Measurements from ENCODE around the gene MXI1.
A peak's percentile ranks its signal among the peaks of the same experiment; 100 is the strongest.

The MXI1 gene

DNA sequence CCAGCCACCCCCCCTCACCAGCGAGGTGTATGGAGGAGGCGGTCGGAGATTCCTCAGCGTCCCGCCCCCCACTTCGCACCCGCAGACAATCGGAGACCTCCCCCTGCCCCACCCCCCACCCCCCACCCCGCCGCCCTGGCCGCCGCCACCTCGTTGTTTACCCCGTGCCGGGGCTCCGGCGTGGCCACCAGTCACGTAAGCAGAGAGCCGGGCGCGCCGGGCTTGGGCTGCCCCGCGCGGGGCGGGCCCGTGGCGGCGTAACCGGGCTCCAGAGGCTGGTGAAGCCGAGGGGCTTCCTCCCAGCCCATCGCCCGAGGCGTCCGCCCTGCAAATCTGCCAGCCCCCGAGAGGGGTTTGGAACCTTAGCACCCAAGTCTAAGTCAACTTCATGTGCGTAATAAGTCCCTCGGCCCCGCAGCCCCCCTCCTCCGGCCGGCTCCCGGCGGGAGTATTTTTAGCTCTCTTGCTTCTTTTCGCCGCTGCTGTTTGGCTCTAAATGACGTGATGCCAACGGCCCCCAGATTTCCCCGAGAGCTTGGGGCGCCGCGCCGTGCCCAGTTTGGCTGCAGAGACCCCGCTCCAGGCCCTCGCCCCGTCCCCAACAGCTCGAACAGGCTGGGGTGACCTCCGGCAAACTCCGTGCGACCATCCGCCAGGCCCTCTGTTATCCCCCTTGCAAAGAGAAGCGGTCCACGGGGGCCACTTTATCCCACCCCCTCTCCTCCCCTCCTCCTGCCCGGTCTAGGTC is 2.7 kb downstream of the MXI1 start:
- peak overlapping the region; percentile 92 to 100 (median 97) for H3K4me2 ChIP-seq
- peaks cover 41 to 47% (median 44%) of the 10 kb centered on the region in 10 experiments for H3K4me1 ChIP-seq
- peak overlapping the region; percentile 71 to 84 (median 79) for H3K27ac ChIP-seq
- no peak for TF ChIP-seq Cebpa-rat (IDR thresholded peaks at IDR 0.05)
- H3K9me3 ChIP-seq (replicated peaks in 1 of 11): no peaks in the 10 kb centered on the region
- H3K4me3 ChIP-seq: peak overlapping the region; percentile 67 to 84 (median 74)
- peak overlapping the region; percentile 73 to 92 (median 84) for H3K9ac ChIP-seq
- H3K36me3 ChIP-seq: peaks cover 0 to 6% (median 0%) of the 10 kb centered on the region in 11 experiments; a peak in 1 of 22 replicates
- peaks cover 0 to 24% (median 0%) of the 10 kb centered on the region in 11 experiments; a peak in 5 of 22 replicates for H4K20me1 ChIP-seq
- no peaks in the 10 kb centered on the region for H3K27me3 ChIP-seq

DNA sequence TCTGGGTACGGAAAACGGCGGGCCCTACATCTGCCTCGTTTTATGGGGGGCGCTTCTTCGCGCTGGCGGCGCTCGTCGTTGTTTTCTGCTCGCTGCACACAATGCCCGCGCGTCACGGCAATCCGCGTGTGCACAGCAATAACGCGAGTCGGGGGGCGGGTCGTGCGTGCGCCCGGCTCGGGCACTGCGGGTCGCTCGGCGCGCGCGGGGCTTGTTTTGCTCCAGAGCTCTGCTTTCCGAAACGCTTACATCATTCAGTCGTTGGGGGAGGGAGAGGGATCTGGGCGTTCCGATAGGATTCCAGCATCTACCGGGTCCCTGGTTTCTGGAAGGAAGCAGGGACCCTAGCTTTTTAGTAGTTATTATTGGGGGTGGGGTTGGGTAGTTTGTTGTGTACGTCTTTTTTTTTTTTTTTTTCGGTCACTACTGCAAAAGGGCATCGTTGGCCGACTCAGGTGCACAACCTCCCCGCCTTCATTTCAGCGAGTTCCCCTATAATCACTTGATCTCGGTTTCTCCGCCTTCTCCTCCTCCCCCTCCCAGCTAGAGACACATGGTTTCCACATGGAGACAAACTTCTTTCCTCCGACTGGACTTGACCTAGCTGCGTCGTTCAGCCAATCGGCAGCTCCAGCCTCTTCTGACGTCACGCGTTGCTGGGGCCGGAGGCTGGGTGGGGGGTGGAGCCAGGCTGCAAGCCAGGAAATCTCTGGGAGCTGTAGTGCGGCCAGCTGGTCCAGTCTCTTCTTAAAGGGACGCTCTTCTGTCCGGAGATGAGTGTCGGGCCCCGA is 3.5 kb downstream of the MXI1 start:
- H3K4me1 ChIP-seq: peaks cover 49 to 55% (median 51%) of the 10 kb centered on the region in 10 experiments
- peak overlapping the region; percentile 73 to 92 (median 84) for H3K9ac ChIP-seq
- H3K9me3 ChIP-seq (replicated peaks in 1 of 11): no peaks in the 10 kb centered on the region
- peaks cover 0 to 32% (median 0%) of the 10 kb centered on the region in 11 experiments; a peak in 5 of 22 replicates for H4K20me1 ChIP-seq
- TF ChIP-seq Cebpa-rat (IDR thresholded peaks at IDR 0.05): no peak
- no peaks in the 10 kb centered on the region for H3K27me3 ChIP-seq
- H3K4me3 ChIP-seq: peak overlapping the region; percentile 67 to 84 (median 74)
- peak overlapping the region; percentile 71 to 84 (median 79) for H3K27ac ChIP-seq
- peaks cover 0 to 6% (median 0%) of the 10 kb centered on the region in 11 experiments; a peak in 1 of 22 replicates for H3K36me3 ChIP-seq
- peak overlapping the region; percentile 92 to 100 (median 97) for H3K4me2 ChIP-seq

DNA sequence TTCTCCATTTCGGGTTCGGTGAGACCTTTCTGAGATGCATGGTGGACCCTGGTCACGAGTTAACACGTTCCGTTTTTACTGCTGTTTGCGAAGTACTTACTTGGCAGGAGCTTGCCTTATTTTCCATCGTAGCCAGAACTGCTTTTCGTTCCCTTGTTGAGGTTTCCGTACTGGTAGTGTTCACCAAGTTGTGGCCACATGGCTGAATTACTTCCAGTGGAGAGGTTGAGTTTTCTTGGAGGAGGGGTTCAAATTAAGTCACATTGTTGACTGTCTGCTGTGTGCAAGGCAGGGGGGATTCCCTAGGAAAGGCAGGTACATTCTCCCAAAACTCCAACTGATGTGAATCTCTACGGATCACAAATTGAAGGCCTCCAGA is 4.0 kb downstream of the MXI1 start:
- no peak for TF ChIP-seq Cebpa-rat (IDR thresholded peaks at IDR 0.05)
- peaks cover 49 to 57% (median 55%) of the 10 kb centered on the region in 10 experiments for H3K4me1 ChIP-seq
- H3K4me3 ChIP-seq: peak overlapping the region; percentile 67 to 84 (median 74)
- H3K27me3 ChIP-seq: no peaks in the 10 kb centered on the region
- peak overlapping the region; percentile 92 to 100 (median 97) for H3K4me2 ChIP-seq
- peak overlapping the region; percentile 57 to 89 (median 82) for H3K9ac ChIP-seq
- peaks cover 0 to 6% (median 0%) of the 10 kb centered on the region in 11 experiments; a peak in 1 of 22 replicates for H3K36me3 ChIP-seq
- peaks cover 0 to 38% (median 0%) of the 10 kb centered on the region in 11 experiments; a peak in 5 of 22 replicates for H4K20me1 ChIP-seq
- H3K27ac ChIP-seq: peak overlapping the region; percentile 14 to 84 (median 79); a peak in 18 of 22 replicates
- no peaks in the 10 kb centered on the region for H3K9me3 ChIP-seq (replicated peaks in 1 of 11)

DNA sequence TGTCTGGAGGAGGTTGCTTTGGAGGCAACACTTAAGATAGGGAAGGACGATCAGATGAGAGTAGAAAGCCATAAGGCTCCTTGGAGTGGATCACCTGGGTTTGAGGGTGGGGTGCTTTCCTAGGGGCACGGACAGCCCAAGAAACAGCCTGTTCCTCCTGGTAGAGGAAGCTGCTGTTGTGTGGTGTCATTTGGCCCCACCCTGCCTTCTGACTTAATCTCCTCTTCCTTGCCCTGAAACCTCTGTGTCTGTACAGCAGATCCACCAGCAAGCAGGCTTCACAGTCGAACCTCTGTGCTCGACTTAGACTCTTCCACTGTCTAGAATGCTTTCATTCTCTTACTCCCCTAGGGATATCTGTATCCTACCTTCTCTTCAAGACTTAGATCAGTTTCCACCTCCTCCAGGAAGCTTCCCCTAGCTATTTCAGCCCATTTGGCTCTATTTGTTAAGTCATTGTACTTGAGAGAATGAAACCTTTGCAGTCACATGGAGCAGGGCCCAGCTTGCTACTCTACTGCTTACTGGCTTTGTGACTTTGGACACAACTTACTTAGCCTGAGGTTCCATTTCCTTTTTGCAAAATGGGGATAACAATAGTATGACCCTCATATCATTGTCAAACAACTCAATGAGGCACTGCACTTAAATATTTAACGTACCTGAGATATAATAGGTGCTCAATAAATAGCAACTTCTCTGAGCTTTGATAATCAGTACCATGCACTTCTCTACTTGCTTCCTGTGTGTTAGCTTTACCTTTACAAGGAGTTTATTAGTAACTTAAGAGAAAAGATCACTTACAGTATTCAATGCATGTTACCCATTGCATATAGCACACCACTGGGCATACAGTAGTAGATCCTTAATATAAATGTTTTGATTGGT is 5.0 kb downstream of the MXI1 start:
- H3K9me3 ChIP-seq (replicated peaks in 1 of 11): no peaks in the 10 kb centered on the region
- peaks cover 0 to 6% (median 0%) of the 10 kb centered on the region in 11 experiments; a peak in 1 of 22 replicates for H3K36me3 ChIP-seq
- H4K20me1 ChIP-seq: peaks cover 0 to 46% (median 0%) of the 10 kb centered on the region in 11 experiments; a peak in 4 of 22 replicates
- no peak for TF ChIP-seq Cebpa-rat (IDR thresholded peaks at IDR 0.05)
- no peaks in the 10 kb centered on the region for H3K27me3 ChIP-seq
- H3K9ac ChIP-seq: peak overlapping the region in 5 of 11 experiments; percentile 4 to 81 (median 57); a peak in 7 of 22 replicates
- H3K4me2 ChIP-seq: peak overlapping the region; percentile 92 to 100 (median 97)
- H3K4me3 ChIP-seq: peak overlapping the region in 3 of 10 experiments; percentile 67 to 68 (median 68); a peak in 2 of 20 replicates
- H3K27ac ChIP-seq: peak overlapping the region in 3 of 11 experiments; percentile 80 to 84 (median 81); a peak in 5 of 22 replicates
- H3K4me1 ChIP-seq: peaks cover 40 to 53% (median 48%) of the 10 kb centered on the region in 10 experiments

DNA sequence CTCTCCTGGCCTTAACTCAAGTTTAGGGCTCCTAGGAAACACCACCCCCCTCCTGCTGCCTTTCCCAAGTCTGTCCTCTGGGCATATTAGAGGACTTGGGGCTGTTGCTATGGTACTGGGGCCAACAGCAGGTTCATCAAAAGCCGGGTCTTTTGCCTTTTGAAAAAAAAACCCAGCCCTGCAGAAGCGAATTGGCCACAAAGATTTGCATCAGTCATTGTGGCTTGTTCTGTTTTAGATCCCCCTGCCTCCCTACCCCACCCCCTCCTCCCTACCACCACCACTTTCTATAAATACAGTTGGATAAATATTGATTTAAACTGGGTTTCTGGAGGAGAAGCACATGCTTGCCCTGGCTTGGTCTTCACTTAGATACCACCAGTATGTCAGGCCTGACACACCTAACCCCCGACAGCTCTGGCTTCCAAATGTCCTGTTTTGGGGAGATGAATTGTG is 7.0 kb downstream of the MXI1 start:
- H3K9ac ChIP-seq: 0 out of 22 replicates have a peak overlapping the region, but pooled peaks of 1 of the 11 experiments have one; percentile 11
- H3K4me2 ChIP-seq: peak overlapping the region; percentile 62 to 77 (median 65)
- no peaks in the 10 kb centered on the region for H3K9me3 ChIP-seq (replicated peaks in 1 of 11)
- H3K4me1 ChIP-seq: peaks cover 57 to 74% (median 62%) of the 10 kb centered on the region in 10 experiments
- H3K4me3 ChIP-seq: no peak overlapping the region
- no peak for TF ChIP-seq Cebpa-rat (IDR thresholded peaks at IDR 0.05)
- H3K27ac ChIP-seq: no peak overlapping the region; a peak in 1 of 22 replicates
- H4K20me1 ChIP-seq: peaks cover 0 to 61% (median 0%) of the 10 kb centered on the region in 11 experiments; a peak in 4 of 22 replicates
- H3K27me3 ChIP-seq: no peaks in the 10 kb centered on the region
- peaks cover 0 to 6% (median 0%) of the 10 kb centered on the region in 11 experiments; a peak in 1 of 22 replicates for H3K36me3 ChIP-seq

DNA sequence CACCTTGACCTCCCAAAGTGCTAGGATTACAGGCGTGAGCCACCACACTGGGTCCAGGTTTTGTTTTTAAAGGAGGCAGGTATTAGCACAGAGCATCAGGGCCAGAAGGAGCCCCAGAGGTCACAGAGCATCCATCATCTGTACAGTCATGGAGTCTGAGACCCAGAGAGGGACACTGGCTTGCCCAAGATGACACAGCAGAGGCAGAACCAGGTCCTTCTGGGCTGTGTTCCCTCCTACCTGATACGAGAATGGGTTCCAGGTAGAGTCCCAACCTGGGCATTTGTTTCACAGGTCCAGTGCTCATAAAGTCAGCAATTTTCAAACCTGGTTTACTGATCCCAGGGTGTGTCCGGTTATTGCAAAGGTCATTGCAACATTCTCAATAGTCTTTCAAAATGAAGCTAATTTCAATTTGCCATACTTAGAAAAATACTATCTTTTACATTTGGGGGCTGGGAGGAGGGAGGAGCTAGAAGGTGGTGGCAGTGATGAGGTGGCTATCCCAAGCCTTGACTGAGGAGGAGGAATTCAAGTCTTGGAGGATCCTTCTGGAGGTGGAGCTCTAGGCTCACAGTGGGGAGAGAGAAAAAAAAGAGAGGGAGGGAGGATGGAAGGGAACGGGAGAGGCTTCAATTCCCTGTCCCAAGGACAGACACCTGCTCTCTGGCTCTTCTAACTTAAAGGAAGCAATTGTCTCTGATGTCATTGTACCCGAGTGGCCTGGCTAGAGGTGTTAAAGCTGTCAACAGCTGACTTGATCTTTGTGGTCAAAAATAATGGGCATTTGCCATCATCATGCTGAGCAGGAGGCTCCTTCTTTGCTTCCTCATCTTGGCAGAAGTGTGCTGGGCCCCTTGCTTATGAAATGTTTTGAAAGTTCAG is 8.1 kb downstream of the MXI1 start:
- Histone ChIP-seq H3K4me1 (peaks cover 57 to 84% (median 66%) of the 10 kb centered on the region in 10 experiments), H3K4me2 (peak overlapping the region; percentile 62 to 77 (median 65); a peak in 21 of 22 replicates), H3K9me3 (replicated peaks in 1 of 11) (no peaks in the 10 kb centered on the region), H3K27ac (no peak overlapping the region), H3K9ac (no peak overlapping the region), H4K20me1 (peaks cover 0 to 72% (median 0%) of the 10 kb centered on the region in 11 experiments; a peak in 4 of 22 replicates), H3K4me3 (no peak overlapping the region), H3K36me3 (peaks cover 0 to 6% (median 0%) of the 10 kb centered on the region in 11 experiments; a peak in 1 of 22 replicates), H3K27me3 (no peaks in the 10 kb centered on the region)
- no peak for TF ChIP-seq Cebpa-rat (IDR thresholded peaks at IDR 0.05)

DNA sequence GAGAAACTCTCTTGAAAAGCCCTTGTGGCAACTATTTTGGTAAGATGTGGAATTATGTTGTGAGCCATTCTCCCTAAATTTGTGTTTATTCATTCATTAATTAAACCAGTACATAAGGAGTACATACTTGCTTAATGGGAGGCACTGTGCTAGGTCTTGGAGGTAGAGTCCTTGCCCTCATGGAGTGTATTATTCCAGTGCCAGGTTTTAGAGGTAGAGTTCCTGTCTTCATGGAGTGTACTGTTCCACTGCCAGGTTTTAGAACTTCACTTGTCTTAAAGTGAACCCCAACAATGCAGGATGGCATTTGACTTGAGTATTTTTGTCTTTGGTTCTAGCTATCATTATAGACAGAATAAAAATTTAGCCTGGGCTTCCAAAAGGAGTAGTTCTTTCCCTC is 8.8 kb downstream of the MXI1 start:
- Histone ChIP-seq H3K4me2 (peak overlapping the region in 8 of 11 experiments; percentile 62 to 77 (median 68); a peak in 8 of 22 replicates), H3K27ac (no peak overlapping the region), H3K4me3 (no peak overlapping the region), H3K36me3 (peaks cover 0 to 6% (median 0%) of the 10 kb centered on the region in 11 experiments; a peak in 1 of 22 replicates), H4K20me1 (peaks cover 0 to 80% (median 0%) of the 10 kb centered on the region in 11 experiments; a peak in 5 of 22 replicates), H3K4me1 (peaks cover 61 to 91% (median 72%) of the 10 kb centered on the region in 10 experiments), H3K9me3 (replicated peaks in 1 of 11) (no peaks in the 10 kb centered on the region), H3K27me3 (no peaks in the 10 kb centered on the region), H3K9ac (no peak overlapping the region)
- no peak for TF ChIP-seq Cebpa-rat (IDR thresholded peaks at IDR 0.05)
